HG03571 (cell line): ENCODE results near the gene TP53I13.

Experiments
- ATAC-seq: cut with Tn5 transposase; IDR thresholded peaks from one replicate; pipeline ENCODE4 v1.9.1; 2021; ENCODE audit not compliant: unreplicated experiment

TP53I13 gene

GRCh38 chr17:29613856-29614255 lies 45.4 kb downstream of the TP53I13 start:
- no peak for ATAC-seq

- no peak for ATAC-seq
Observed at GRCh38 chr17:29614349-29615047, 46.0 kb downstream of the TP53I13 start.

GRCh38 chr17:29615048-29615385 lies 46.5 kb downstream of the TP53I13 start:
- no peak for ATAC-seq

- ATAC-seq: peak; percentile 37
Observed at GRCh38 chr17:29615492-29616299, 47.2 kb downstream of the TP53I13 start.

GRCh38 chr17:29616300-29617048 lies 48.0 kb downstream of the TP53I13 start:
- ATAC-seq: no peak

GRCh38 chr17:29617125-29617480 lies 48.6 kb downstream of the TP53I13 start:
- no peak for ATAC-seq

GRCh38 chr17:29617481-29618271 lies 49.2 kb downstream of the TP53I13 start:
- ATAC-seq: no peak

- ATAC-seq: no peak
Observed at GRCh38 chr17:29618272-29619065, 50.0 kb downstream of the TP53I13 start.

- no peak for ATAC-seq
Observed at GRCh38 chr17:29619251-29619650, 50.8 kb downstream of the TP53I13 start.

GRCh38 chr17:29620271-29620670 lies 51.8 kb downstream of the TP53I13 start:
- ATAC-seq: no peak

GRCh38 chr17:29620779-29621500 lies 52.4 kb downstream of the TP53I13 start:
- no peak for ATAC-seq

GRCh38 chr17:29621751-29622194 lies 53.3 kb downstream of the TP53I13 start:
- no peak for ATAC-seq
